A673 (cell line): ENCODE results near the gene HOXC6. TPM values are rescaled to one million over a fixed set of nuclear protein-coding genes. Genes with fewer than 3 reads are reported as not detected.

Source experiments
- Bru-seq: library from RNA; stranded (reverse); fragments of 400-500 nt; gene quantifications from one replicate; lab custom pipeline; 2021; lab: Mats Ljungman, UMichigan
- BruChase-seq, 2 experiments: library from RNA; stranded (reverse); fragments of 400-500 nt; gene quantifications; one replicate each; lab custom pipeline; 2021; lab: Mats Ljungman, UMichigan
- BruUV-seq: library from RNA; stranded (reverse); fragments of 400-500 nt; replicated peaks from 2 replicates; lab custom pipeline; 2021; lab: Mats Ljungman, UMichigan
- CTCF ChIA-PET: fragments of 300-600 bp; sonication (Branson Sonifier 250); formaldehyde crosslinking; loops from one replicate; lab custom pipeline; 2022; ENCODE audit warnings: antibody characterized with exemption; lab: Charles Lee
- POLR2A ChIA-PET: fragments of 300-600 bp; sonication (Branson Sonifier 250); formaldehyde crosslinking; loops from one replicate; lab custom pipeline; 2022; ENCODE audit warnings: antibody characterized with exemption; ENCODE audit not compliant: low non-redundant PET; lab: Charles Lee
- DNase-seq: peaks from one replicate; pipeline ENCODE4 v3.0.0-alpha.2; 2015; ENCODE audit warnings: low spot score
- H3K27ac ChIP-seq: fragments of 200-600 bp; sonication (generic); 2 replicates; pipeline ENCODE4 v1.5.1; 2016; ENCODE audit warnings: mixed run types, low read depth, mild to moderate bottlenecking, mixed read lengths, antibody characterized with exemption, low read length; ENCODE audit not compliant: poor library complexity, severe bottlenecking
- H3K27me3 ChIP-seq: fragments of 200-600 bp; sonication (generic); replicated peaks from 2 replicates; pipeline ENCODE4 v1.6.1; 2017; ENCODE audit warnings: mixed run types, low read depth, mild to moderate bottlenecking, mixed read lengths, antibody characterized with exemption, low read length; ENCODE audit not compliant: insufficient read depth, poor library complexity
- H3K36me3 ChIP-seq: fragments of 200-600 bp; sonication (generic); 2 replicates; pipeline ENCODE4 v1.6.1; 2016; ENCODE audit warnings: mixed run types, mild to moderate bottlenecking, mixed read lengths, antibody characterized with exemption, low read length; ENCODE audit not compliant: insufficient read depth, poor library complexity, severe bottlenecking
- H3K4me1 ChIP-seq: fragments of 200-600 bp; sonication (generic); 2 replicates; pipeline ENCODE4 v1.6.1; 2017; ENCODE audit warnings: mixed run types, mild to moderate bottlenecking, mixed read lengths, antibody characterized with exemption, low read length; ENCODE audit not compliant: insufficient read depth, poor library complexity, severe bottlenecking
- H3K4me3 ChIP-seq: fragments of 200-600 bp; sonication (generic); 2 replicates; pipeline ENCODE4 v1.5.1; 2016; ENCODE audit warnings: low read depth, mixed run types, mild to moderate bottlenecking, mixed read lengths, low read length; ENCODE audit not compliant: poor library complexity, severe bottlenecking
- H3K9me3 ChIP-seq: fragments of 200-600 bp; sonication (generic); 2 replicates; pipeline ENCODE4 v1.6.1; 2016; ENCODE audit warnings: mixed run types, low read depth, mild to moderate bottlenecking, mixed read lengths, antibody characterized with exemption, low read length; ENCODE audit not compliant: poor library complexity, severe bottlenecking
- EZH2 ChIP-seq: fragments of 200-600 bp; sonication (generic); IDR thresholded peaks from 2 replicates; pipeline ENCODE4 v1.6.1; 2017; ENCODE audit warnings: borderline replicate concordance, low read depth, mild to moderate bottlenecking, mixed read lengths, antibody characterized with exemption, low read length; ENCODE audit not compliant: poor library complexity, severe bottlenecking
- intact Hi-C: fragments of 100-400 bp; cut with micrococcal nuclease; formaldehyde crosslinking; loops from one replicate; pipeline ENCODE4 v1.10.0; 2022; ENCODE audit not compliant: unreplicated experiment
- long read RNA-seq: library from polyadenylated mRNA; stranded (forward); transcript quantifications from one replicate; pipeline ENCODE4 v2.0.0, GENCODE V29; 2022
- total RNA-seq: library from RNA; stranded (reverse); gene quantifications from 2 replicates; pipeline ENCODE4 v1.2.3, GENCODE V29; 2021
- TF ChIP-seq, protein P1 (sequence below): fragments of 300-800, 200-600 bp; sonication (generic); conservative IDR thresholded peaks from 2 replicates; pipeline ENCODE4 v1.5.1; 2017; ENCODE audit warnings: low read depth, mild to moderate bottlenecking, antibody characterized with exemption, low read length, moderate library complexity, mixed read lengths

Gene HOXC6
- total RNA-seq (20.8 and 22.3 TPM in 2 replicates), Bru-seq, nascent RNA (percentile 78 among the genes with signal in this experiment), BruChase-seq, experiment 1, labeled RNA remaining after a 2-hour chase (percentile 92 among the genes with signal in this experiment), BruChase-seq, experiment 2, labeled RNA remaining after a 6-hour chase (percentile 82 among the genes with signal in this experiment)
- long read RNA-seq, partial matches to known transcripts, result 0 of 9 reads
- long read RNA-seq, other reads (novel, unspliced or antisense), result 6 of 9 reads

- no TSS peak for BruUV-seq
- Histone ChIP-seq H3K27me3 (no peaks in the 10 kb centered on the region), H3K4me1 (peaks cover 50% of the 10 kb centered on the region), H3K27ac (peak within 1 kb of the TSS; percentile 64), H3K36me3 (peaks cover 13% of the 10 kb centered on the region), H3K4me3 (no peak within 1 kb of the TSS), H3K9me3 (no peaks in the 10 kb centered on the region)
- no peak for DNase-seq
- TF ChIP-seq, protein P1, sequence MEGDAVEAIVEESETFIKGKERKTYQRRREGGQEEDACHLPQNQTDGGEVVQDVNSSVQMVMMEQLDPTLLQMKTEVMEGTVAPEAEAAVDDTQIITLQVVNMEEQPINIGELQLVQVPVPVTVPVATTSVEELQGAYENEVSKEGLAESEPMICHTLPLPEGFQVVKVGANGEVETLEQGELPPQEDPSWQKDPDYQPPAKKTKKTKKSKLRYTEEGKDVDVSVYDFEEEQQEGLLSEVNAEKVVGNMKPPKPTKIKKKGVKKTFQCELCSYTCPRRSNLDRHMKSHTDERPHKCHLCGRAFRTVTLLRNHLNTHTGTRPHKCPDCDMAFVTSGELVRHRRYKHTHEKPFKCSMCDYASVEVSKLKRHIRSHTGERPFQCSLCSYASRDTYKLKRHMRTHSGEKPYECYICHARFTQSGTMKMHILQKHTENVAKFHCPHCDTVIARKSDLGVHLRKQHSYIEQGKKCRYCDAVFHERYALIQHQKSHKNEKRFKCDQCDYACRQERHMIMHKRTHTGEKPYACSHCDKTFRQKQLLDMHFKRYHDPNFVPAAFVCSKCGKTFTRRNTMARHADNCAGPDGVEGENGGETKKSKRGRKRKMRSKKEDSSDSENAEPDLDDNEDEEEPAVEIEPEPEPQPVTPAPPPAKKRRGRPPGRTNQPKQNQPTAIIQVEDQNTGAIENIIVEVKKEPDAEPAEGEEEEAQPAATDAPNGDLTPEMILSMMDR, result no peak
- no peak for TF ChIP-seq EZH2
- CTCF ChIA-PET, result interaction anchor here (0.6 to 1.2 kb wide), 2 partner anchors 173 to 195 kb away, joined by 3 read pairs; no protein-coding TSS in a partner anchor
- POLR2A ChIA-PET, result no interaction called here
- intact Hi-C loops, result no loop called here
Observed at GRCh38 chr12:54028314-54029201, at the start of gene HOXC6. TSS of gene HOXC6 (plus strand) at chr12:54028440. CDS start at chr12:54028522, 82 bp downstream.

DNA sequence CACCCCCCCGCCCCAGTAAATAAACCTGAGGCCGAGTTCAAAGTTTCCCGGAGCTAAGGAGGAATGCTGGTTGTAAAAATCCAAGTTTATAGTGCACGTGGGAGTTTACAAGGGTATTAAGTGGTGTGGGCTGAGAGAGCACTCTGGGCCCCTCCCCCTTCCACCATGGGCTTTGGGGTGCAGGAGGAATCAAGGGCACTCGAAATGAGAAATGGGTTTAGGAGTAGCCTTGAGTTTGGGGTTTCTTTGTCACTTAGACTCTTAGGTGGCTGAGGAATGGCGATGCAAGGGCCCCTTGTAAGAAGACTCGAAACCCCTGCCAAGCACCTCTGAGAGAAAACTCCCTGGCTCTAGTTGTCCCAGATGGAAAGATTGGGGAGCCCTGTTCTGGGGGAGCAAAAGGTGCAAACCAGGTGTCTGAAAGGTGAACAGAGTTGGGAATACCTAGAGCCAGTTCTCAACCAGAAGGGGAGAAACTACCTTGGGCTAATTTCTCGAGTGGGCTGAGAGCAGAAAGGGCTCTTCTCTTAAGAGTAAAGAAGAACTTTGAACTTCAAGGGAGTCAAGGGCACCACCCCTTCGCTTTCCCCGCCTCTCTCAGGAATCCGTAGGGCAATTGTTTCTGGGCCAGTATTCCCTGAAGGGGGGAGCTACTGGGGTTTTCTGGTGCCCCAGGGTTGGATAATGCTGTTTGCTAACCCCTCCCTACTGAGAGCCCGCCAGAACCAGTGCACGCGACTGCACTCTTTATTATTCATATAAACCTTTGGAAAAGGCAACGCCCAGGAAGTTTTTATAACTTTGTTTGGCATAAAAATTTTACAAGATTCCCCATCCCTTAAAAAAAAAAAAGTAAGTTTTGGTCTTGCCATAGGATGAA lies 49.5 kb upstream of the HOXC6 start:
- DNase-seq, result peak; percentile 73
- peak overlapping the region; percentile 71 for H3K27ac ChIP-seq
- intact Hi-C loops, result no loop called here
- peak overlapping the region; percentile 10 for H3K4me3 ChIP-seq
- ChIA-PET CTCF (no interaction called here), POLR2A (no interaction called here)
- H3K36me3 ChIP-seq, result no peaks in the 10 kb centered on the region
- H3K4me1 ChIP-seq, result peaks cover 44% of the 10 kb centered on the region
- H3K9me3 ChIP-seq, result peaks cover 6% of the 10 kb centered on the region
- BruUV-seq, result no TSS peak
- no peaks in the 10 kb centered on the region for H3K27me3 ChIP-seq
- no peak for TF ChIP-seq EZH2
- TF ChIP-seq, protein P1, result no peak
